ENCODE results near the gene RPL29. TPM values are rescaled to one million over a fixed set of nuclear protein-coding genes. Genes with fewer than 3 reads are reported as not detected.
A peak's percentile ranks its signal among the peaks of the same experiment; 100 is the strongest.

RPL29 gene
- total and polyA plus RNA-seq, 2 experiments from 2014 or later: 844 to 1,533 TPM

GRCh38 chr3:52015438-52016228 is 19.9 kb upstream of the RPL29 start:
- Histone ChIP-seq H3K36me3 (no peaks in the 10 kb centered on the region), H3K27me3 (no peaks in the 10 kb centered on the region), H3K4me1 (ENCODE audit: low read depth) (peaks cover 59% of the 10 kb centered on the region), H3K27ac (peak overlapping the region; percentile 80), H3K9me3 (ENCODE audit: low read depth) (no peaks in the 10 kb centered on the region), H3K4me3 (no peak overlapping the region)
- DNase-seq (ENCODE audit: low read depth in 1 of 2, low spot score in 1 of 2): peak in 1 of 2 donors; percentile 84
- no peak for TF ChIP-seq CTCF (IDR thresholded peaks at IDR 0.05; ENCODE audit: low read depth, low read length)

- DNase-seq (ENCODE audit: low read depth in 1 of 2, low spot score in 1 of 2): peak in 1 of 2 donors; percentile 66
- no peaks in the 10 kb centered on the region for H3K9me3 ChIP-seq (ENCODE audit: low read depth)
- peaks cover 48% of the 10 kb centered on the region for H3K4me1 ChIP-seq (ENCODE audit: low read depth)
- H3K27ac ChIP-seq: peak overlapping the region; percentile 80
- no peaks in the 10 kb centered on the region for H3K36me3 ChIP-seq
- no peak overlapping the region for H3K4me3 ChIP-seq
- no peaks in the 10 kb centered on the region for H3K27me3 ChIP-seq
- TF ChIP-seq CTCF (IDR thresholded peaks at IDR 0.05; ENCODE audit: low read depth, low read length): peak; percentile 18
These were observed 18.9 kb upstream of the RPL29 start for GRCh38 chr3:52014613-52015012.

- H3K36me3 ChIP-seq: no peaks in the 10 kb centered on the region
- TF ChIP-seq CTCF (IDR thresholded peaks at IDR 0.05; ENCODE audit: low read depth, low read length): no peak
- DNase-seq (ENCODE audit: low read depth in 1 of 2, low spot score in 1 of 2): no peak
- H3K4me3 ChIP-seq: no peak overlapping the region
- H3K27ac ChIP-seq: peak overlapping the region; percentile 80
- no peaks in the 10 kb centered on the region for H3K9me3 ChIP-seq (ENCODE audit: low read depth)
- no peaks in the 10 kb centered on the region for H3K27me3 ChIP-seq
- peaks cover 42% of the 10 kb centered on the region for H3K4me1 ChIP-seq (ENCODE audit: low read depth)
These were observed 18.3 kb upstream of the RPL29 start for GRCh38 chr3:52013802-52014598.

- H3K4me3 ChIP-seq: no peak overlapping the region
- no peaks in the 10 kb centered on the region for H3K9me3 ChIP-seq (ENCODE audit: low read depth)
- no peak overlapping the region for H3K27ac ChIP-seq
- no peak for TF ChIP-seq CTCF (IDR thresholded peaks at IDR 0.05; ENCODE audit: low read depth, low read length)
- no peaks in the 10 kb centered on the region for H3K27me3 ChIP-seq
- no peaks in the 10 kb centered on the region for H3K36me3 ChIP-seq
- H3K4me1 ChIP-seq (ENCODE audit: low read depth): peaks cover 39% of the 10 kb centered on the region
- no peak for DNase-seq (ENCODE audit: low read depth in 1 of 2, low spot score in 1 of 2)
These were observed 17.0 kb upstream of the RPL29 start for GRCh38 chr3:52012699-52013098.

- TF ChIP-seq CTCF (IDR thresholded peaks at IDR 0.05; ENCODE audit: low read depth, low read length): no peak
These were observed 14.7 kb upstream of the RPL29 start for GRCh38 chr3:52010431-52010830.

More at GRCh38 chr3:52010431-52010830, 14.7 kb upstream of the RPL29 start:
- Histone ChIP-seq H3K4me1 (ENCODE audit: low read depth) (peaks cover 38% of the 10 kb centered on the region), H3K36me3 (no peaks in the 10 kb centered on the region), H3K27ac (no peak overlapping the region), H3K4me3 (no peak overlapping the region), H3K27me3 (no peaks in the 10 kb centered on the region), H3K9me3 (ENCODE audit: low read depth) (no peaks in the 10 kb centered on the region)
- no peak for DNase-seq (ENCODE audit: low read depth in 1 of 2, low spot score in 1 of 2)

Data from cardiac muscle cell (in vitro differentiated cells and primary cell).